Upper lobe of left lung (tissue), 6 donors: ENCODE results near the gene ALX4. TPM values are rescaled to one million over a fixed set of nuclear protein-coding genes. Genes with fewer than 3 reads are reported as not detected.

ENCODE experiments used
- ATAC-seq, 2 donors: fragments of 200-7000 bp; cut with Tn5 transposase; one replicate each; pipeline ENCODE4 v1.9.1; 2022; ENCODE audit warnings: mild to moderate bottlenecking in 2 of 2, moderate library complexity in 2 of 2; ENCODE audit not compliant: low FRiP score in 2 of 2
- DNase-seq, 2 donors: peaks; one replicate each; pipeline ENCODE4 v3.0.0-alpha.2; 2019 to 2020
- H3K27ac ChIP-seq, 4 donors: fragments of 200-600 bp; sonication (generic); one replicate each; pipeline ENCODE4 v1.5.1; 2016 to 2019
- H3K27me3 ChIP-seq, 4 donors: fragments of 200-600 bp; sonication (generic); one replicate each; pipeline ENCODE4 v1.5.1; 2017 to 2019
- H3K36me3 ChIP-seq, 4 donors: fragments of 200-600 bp; sonication (generic); one replicate each; pipeline ENCODE4 v1.5.1; 2016 to 2019
- H3K4me1 ChIP-seq, 4 donors: fragments of 200-600 bp; sonication (generic); one replicate each; pipeline ENCODE4 v1.5.1; 2018 to 2019
- H3K4me3 ChIP-seq, 4 donors: fragments of 200-600 bp; sonication (generic); one replicate each; pipeline ENCODE4 v1.5.1; 2017 to 2019; ENCODE audit warnings: mild to moderate bottlenecking in 2 of 4, moderate library complexity in 1 of 4
- H3K9me3 ChIP-seq, 4 donors: fragments of 200-600 bp; sonication (generic); one replicate each; pipeline ENCODE4 v1.5.1; 2018 to 2019
- EP300 ChIP-seq, 4 donors: sonication (generic); formaldehyde crosslinking; IDR thresholded peaks; one replicate each; pipeline ENCODE4 v1.5.1; 2017; ENCODE audit warnings: antibody characterized with exemption in 4 of 4, control low read depth in 2 of 4
- POLR2A ChIP-seq, 4 donors: fragments of 450-650 bp; IDR thresholded peaks; one replicate each; pipeline ENCODE4 v1.5.1; 2016 to 2017; ENCODE audit warnings: antibody characterized with exemption in 4 of 4, mild to moderate bottlenecking in 2 of 4
- POLR2AphosphoS5 ChIP-seq, 2 donors: sonication (generic); formaldehyde crosslinking; IDR thresholded peaks; one replicate each; pipeline ENCODE4 v1.5.1; 2017; ENCODE audit warnings: antibody characterized with exemption in 2 of 2
- WGBS, 2 donors: methylation state at CpG; one replicate each; pipeline ENCODE4 v1.1.5; 2017 to 2018; 5-methylcytosine and 5-hydroxymethylcytosine counted together
- total RNA-seq, 6 donors: library from RNA; depleted of rRNA in 4 of 6; stranded (reverse); fragments of >200 nt in 4 of 6; gene quantifications; one replicate each; pipeline versions ENCODE4 v1.1.0 to v1.2.1, GENCODE V29; 2016 to 2021
- TF ChIP-seq, protein P1 (sequence below), 6 experiments: fragments of 450-650 bp in 4 of 6; fragments of 200-600 bp in 2 of 6; sonication (generic) in 2 of 6; IDR thresholded peaks; one replicate each; pipeline ENCODE4 v1.5.1; 2016 to 2019; ENCODE audit warnings: antibody characterized with exemption in 6 of 6
- donor health status: DM: no; HTN: no; CAD: no; lungs with moderate emphysema.
- donor health status: DM: no; HTN: yes; CAD: no; lungs with severe emphysema.

Gene ALX4
- total RNA-seq, 6 donors from 2014 or later, result not detected

DNA sequence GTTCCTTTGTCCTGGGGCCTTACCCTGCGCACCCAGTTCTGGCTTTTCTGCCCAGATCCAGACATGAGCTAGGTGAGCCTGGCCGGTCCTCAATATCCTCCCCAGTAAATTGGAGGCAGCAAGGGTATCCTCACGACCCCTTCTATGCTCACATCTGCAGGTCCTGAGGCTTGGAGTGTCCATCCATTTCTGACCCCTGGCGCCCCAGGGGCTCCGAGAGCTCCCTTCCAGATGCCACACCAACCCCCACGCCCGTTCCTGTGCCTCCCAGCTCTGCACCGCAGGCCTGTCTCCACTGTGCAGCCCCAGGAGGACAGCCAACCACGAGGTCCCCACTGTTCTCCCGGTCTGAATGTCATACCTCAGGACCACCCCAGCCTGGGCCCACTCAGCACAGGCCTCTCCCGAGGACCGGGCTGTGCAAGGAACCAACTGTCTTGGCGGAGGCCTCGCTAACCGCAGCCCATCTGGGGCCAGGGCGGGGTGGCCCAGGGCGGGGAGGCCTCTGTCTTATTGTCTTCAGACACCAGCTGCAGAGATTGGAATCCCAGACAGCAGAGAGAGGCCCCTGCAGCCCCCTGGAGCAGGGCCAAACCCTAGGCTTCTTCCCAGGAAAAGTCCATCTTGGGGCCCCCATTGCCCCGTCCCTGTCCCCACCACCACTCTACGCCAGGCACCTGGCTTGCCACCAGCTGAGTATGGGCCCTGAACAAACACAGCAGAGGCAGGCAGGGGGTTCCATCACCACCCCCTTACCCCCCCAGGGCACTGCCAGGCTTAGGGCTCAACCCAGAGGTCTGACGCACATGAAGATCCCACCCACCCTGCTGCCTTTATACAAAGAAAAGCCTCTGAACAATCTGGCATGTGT, 39.3 kb downstream of the ALX4 start:
- WGBS, 2 donors, result 92 to 93% methylated on average over 5 to 20 of the region's 20 CpGs
- Histone ChIP-seq H3K27ac (no peak overlapping the region), H3K27me3 (no peaks in the 10 kb centered on the region), H3K36me3 (no peaks in the 10 kb centered on the region), H3K4me3 (no peak overlapping the region), H3K9me3 (no peaks in the 10 kb centered on the region), H3K4me1 (no peaks in the 10 kb centered on the region)
- ATAC-seq, result peak in 1 of 2 donors; percentile 44
- TF ChIP-seq EP300 (IDR thresholded peaks at IDR 0.05), result no peak
- TF ChIP-seq, protein P1, sequence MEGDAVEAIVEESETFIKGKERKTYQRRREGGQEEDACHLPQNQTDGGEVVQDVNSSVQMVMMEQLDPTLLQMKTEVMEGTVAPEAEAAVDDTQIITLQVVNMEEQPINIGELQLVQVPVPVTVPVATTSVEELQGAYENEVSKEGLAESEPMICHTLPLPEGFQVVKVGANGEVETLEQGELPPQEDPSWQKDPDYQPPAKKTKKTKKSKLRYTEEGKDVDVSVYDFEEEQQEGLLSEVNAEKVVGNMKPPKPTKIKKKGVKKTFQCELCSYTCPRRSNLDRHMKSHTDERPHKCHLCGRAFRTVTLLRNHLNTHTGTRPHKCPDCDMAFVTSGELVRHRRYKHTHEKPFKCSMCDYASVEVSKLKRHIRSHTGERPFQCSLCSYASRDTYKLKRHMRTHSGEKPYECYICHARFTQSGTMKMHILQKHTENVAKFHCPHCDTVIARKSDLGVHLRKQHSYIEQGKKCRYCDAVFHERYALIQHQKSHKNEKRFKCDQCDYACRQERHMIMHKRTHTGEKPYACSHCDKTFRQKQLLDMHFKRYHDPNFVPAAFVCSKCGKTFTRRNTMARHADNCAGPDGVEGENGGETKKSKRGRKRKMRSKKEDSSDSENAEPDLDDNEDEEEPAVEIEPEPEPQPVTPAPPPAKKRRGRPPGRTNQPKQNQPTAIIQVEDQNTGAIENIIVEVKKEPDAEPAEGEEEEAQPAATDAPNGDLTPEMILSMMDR (IDR thresholded peaks at IDR 0.05), result no peak
- TF ChIP-seq POLR2AphosphoS5 (IDR thresholded peaks at IDR 0.05), result no peak
- TF ChIP-seq POLR2A (IDR thresholded peaks at IDR 0.05), result no peak
- peak in 1 of 2 donors; percentile 67 for DNase-seq

DNA sequence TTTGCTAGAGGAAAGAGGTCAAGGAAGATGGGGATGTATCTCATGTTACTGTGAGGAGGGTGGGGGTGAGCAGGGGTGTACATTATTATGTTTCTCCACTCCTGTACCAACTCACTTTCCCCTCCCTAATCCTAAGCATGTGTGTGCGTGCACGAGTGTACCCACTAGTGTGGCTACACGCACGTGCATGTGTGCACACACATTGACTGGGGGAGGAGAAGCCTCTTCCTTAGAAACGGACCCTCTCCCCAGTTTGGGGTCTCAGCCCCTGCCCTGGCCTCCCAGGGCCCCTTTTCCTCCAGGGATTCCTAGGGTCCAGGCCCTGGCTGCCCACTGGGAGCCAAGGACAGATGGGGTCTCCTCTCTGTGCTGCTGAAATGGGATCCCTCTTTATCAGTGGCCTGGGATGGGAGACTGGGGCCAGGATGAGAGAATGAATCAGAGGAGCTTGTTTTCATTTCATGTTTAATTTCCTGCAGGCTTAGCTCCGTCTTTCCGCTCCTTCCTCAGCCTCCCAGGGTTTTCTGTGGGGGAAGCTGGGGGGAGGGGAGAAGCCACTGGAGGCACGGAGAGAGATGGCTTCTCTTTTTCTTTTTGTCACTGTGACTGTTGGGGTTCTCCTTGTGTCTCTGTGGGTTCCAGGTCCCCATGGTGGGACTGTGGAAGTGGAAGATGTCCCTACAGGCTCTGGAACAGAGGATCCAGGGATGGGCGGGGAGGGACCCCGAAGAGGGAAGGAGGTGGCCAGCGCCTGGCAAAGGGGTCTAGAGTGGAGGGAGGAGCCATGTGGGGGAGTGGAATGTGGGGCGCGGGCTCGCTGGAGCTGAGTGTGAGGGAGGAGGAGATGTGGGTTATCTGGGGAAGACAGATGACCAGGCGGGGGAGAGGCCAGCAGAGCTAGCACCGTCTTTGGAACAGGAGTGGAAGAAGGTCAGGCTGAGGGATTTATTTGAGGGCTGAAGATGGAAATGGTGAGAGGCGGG, 40.3 kb downstream of the ALX4 start:
- DNase-seq, result no peak
- peak in 1 of 2 donors; percentile 61 for ATAC-seq
- no peaks in the 10 kb centered on the region for H3K36me3 ChIP-seq

DNA sequence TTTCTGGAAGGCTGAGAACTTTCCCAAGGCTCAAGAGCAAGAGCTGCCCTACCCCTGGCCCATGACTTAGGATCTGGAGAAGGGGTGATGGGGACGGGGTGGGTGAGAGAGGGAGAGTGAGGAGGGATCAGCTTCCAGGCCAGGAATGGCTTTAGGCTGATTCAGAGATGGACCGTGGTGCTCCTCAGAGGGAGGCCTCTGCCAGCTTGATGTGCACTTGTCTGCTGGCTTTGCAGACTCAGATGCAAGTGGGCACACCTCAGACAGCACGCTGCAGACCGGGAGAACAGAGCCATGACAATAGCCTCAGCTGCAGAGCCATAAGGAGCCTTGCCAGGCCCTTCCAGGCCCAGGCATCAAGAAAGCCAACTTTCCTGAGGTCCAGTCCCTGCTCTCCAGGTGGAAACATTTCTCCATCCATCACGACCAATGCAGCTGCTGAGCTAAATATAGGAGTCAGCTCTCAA, 41.3 kb downstream of the ALX4 start:
- H3K27me3 ChIP-seq, result no peaks in the 10 kb centered on the region
- DNase-seq (no peak), ATAC-seq (no peak)
- no peaks in the 10 kb centered on the region for H3K36me3 ChIP-seq
- no peaks in the 10 kb centered on the region for H3K9me3 ChIP-seq
- 89 to 100% methylated on average over 2 to 5 of the region's 5 CpGs for WGBS, 2 donors
- TF ChIP-seq POLR2AphosphoS5 (IDR thresholded peaks at IDR 0.05) (no peak), EP300 (IDR thresholded peaks at IDR 0.05) (no peak), POLR2A (IDR thresholded peaks at IDR 0.05) (no peak)
- TF ChIP-seq, protein P1 (IDR thresholded peaks at IDR 0.05), result no peak
- no peak overlapping the region for H3K27ac ChIP-seq
- H3K4me1 ChIP-seq, result no peaks in the 10 kb centered on the region
- H3K4me3 ChIP-seq, result no peak overlapping the region

More for the DNA sequence above, 40.3 kb downstream of the ALX4 start:
- TF ChIP-seq POLR2AphosphoS5 (IDR thresholded peaks at IDR 0.05), result no peak
- no peak for TF ChIP-seq EP300 (IDR thresholded peaks at IDR 0.05)
- TF ChIP-seq, protein P1 (IDR thresholded peaks at IDR 0.05), result no peak
- TF ChIP-seq POLR2A (IDR thresholded peaks at IDR 0.05), result no peak
- H3K9me3 ChIP-seq, result no peaks in the 10 kb centered on the region
- no peaks in the 10 kb centered on the region for H3K27me3 ChIP-seq
- H3K4me3 ChIP-seq, result no peak overlapping the region
- H3K27ac ChIP-seq, result no peak overlapping the region
- WGBS, 2 donors, result 70 to 74% methylated on average over 16 to 17 of the region's 17 CpGs
- no peaks in the 10 kb centered on the region for H3K4me1 ChIP-seq

DNA sequence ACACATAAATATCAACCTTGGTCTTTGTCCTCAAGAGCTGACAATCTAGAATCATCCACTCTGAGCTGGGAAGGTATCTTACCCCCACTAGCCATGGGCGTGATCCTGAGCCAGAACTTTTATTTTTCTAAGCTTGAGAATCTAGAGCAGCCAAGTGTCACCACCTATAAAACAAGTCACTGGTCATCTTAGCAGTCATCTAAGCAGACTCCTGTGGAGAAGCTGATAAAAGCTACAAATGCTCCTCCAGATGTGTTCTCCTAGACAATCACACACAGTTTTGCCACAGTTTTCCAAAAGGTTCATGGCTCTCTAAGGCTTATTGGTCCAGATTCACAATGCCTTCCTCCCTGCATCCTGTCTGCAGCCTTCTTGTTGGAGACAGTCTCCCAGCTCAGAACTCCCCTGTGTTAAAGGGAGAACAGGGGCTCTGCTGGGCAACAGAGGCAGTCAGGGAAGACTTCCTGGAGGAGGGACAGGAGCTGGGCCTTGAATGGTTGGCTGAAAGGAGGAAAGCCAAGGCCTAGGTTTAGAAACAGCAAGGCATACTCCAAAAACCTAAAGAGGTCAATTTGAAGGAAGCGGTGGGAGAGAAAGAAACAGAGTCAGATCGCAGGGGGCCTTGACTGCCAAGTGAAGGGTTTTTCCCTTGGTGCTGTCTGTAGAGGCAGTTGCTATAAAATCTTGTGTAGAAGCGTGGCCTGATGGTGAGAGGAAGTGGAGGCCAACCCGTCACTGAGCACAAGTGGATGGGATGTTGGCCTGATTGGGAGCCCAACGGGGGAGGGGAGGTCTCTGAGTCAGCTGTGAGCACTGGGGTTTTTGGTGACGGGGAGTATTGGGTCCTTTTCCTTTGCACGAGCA, 42.0 kb downstream of the ALX4 start:
- Histone ChIP-seq H3K36me3 (no peaks in the 10 kb centered on the region), H3K9me3 (no peaks in the 10 kb centered on the region), H3K27ac (no peak overlapping the region), H3K27me3 (no peaks in the 10 kb centered on the region), H3K4me1 (no peaks in the 10 kb centered on the region), H3K4me3 (no peak overlapping the region)
- DNase-seq, result no peak
- 81 to 82% methylated on average over 8 of the region's 8 CpGs for WGBS, 2 donors
- ATAC-seq, result no peak
- TF ChIP-seq, protein P1 (IDR thresholded peaks at IDR 0.05), result no peak
- TF ChIP-seq POLR2AphosphoS5 (IDR thresholded peaks at IDR 0.05), result no peak
- no peak for TF ChIP-seq POLR2A (IDR thresholded peaks at IDR 0.05)
- TF ChIP-seq EP300 (IDR thresholded peaks at IDR 0.05), result no peak
